Osteoblast (primary cell): ENCODE results near the gene SULT4A1. TPM values are rescaled to one million over a fixed set of nuclear protein-coding genes. Genes with fewer than 3 reads are reported as not detected.

Experiments used
- DNase-seq: peaks from one replicate; pipeline ENCODE4 v3.0.0; 2011; ENCODE audit warnings: low spot score, mixed read lengths; ENCODE audit not compliant: insufficient read length; ENCODE audit errors: missing footprints
- H2AFZ ChIP-seq: 2 replicates; pipeline ENCODE4 v1.6.0; 2011; ENCODE audit warnings: mild to moderate bottlenecking, low read length
- H3K27ac ChIP-seq: 2 replicates; pipeline ENCODE4 v1.5.1; 2011; ENCODE audit warnings: mild to moderate bottlenecking, low read depth, low read length, moderate library complexity
- H3K27me3 ChIP-seq: 2 replicates; pipeline ENCODE4 v1.6.0; 2012; ENCODE audit warnings: mild to moderate bottlenecking, control low read depth, inconsistent platforms, low read length, moderate library complexity; ENCODE audit not compliant: insufficient read depth
- H3K36me3 ChIP-seq: 2 replicates; pipeline ENCODE4 v1.5.1; 2011; ENCODE audit warnings: mild to moderate bottlenecking, low read length, control low read depth, moderate library complexity; ENCODE audit not compliant: insufficient read depth
- H3K4me1 ChIP-seq: 2 replicates; pipeline ENCODE4 v1.5.1; 2011; ENCODE audit warnings: mild to moderate bottlenecking, low read length, control low read depth, moderate library complexity; ENCODE audit not compliant: insufficient read depth
- H3K4me2 ChIP-seq: 2 replicates; pipeline ENCODE4 v1.6.0; 2011; ENCODE audit warnings: mild to moderate bottlenecking, low read length; ENCODE audit not compliant: insufficient read depth
- H3K4me3 ChIP-seq: fragments of 200-600 bp; sonication (generic); 3 replicates; pipeline ENCODE4 v1.5.1; 2012; ENCODE audit warnings: mild to moderate bottlenecking, low read length, inconsistent platforms; ENCODE audit not compliant: insufficient read depth
- H3K79me2 ChIP-seq: 2 replicates; pipeline ENCODE4 v1.6.0; 2012; ENCODE audit warnings: mild to moderate bottlenecking, low read length, control low read depth, inconsistent platforms; ENCODE audit not compliant: insufficient read depth
- H3K9me3 ChIP-seq: 2 replicates; pipeline ENCODE4 v1.5.1; 2011; ENCODE audit warnings: low read depth, low read length, control low read depth
- H4K20me1 ChIP-seq: 2 replicates; pipeline ENCODE4 v1.6.0; 2012; ENCODE audit warnings: mild to moderate bottlenecking, low read length, control low read depth; ENCODE audit not compliant: insufficient read depth
- total RNA-seq: library from RNA; depleted of rRNA; stranded (reverse); fragments of >200 nt; gene quantifications from 2 replicates; pipeline ENCODE4 v1.2.3, GENCODE V29; 2012
- TF ChIP-seq, protein P1 (sequence below): IDR thresholded peaks from 2 replicates; pipeline ENCODE4 v1.5.1; 2011; ENCODE audit warnings: mild to moderate bottlenecking, low read depth, low read length, moderate library complexity; ENCODE audit errors: extremely low read depth

The SULT4A1 gene
- total RNA-seq, 1 donor = under 0.01 TPM

DNA sequence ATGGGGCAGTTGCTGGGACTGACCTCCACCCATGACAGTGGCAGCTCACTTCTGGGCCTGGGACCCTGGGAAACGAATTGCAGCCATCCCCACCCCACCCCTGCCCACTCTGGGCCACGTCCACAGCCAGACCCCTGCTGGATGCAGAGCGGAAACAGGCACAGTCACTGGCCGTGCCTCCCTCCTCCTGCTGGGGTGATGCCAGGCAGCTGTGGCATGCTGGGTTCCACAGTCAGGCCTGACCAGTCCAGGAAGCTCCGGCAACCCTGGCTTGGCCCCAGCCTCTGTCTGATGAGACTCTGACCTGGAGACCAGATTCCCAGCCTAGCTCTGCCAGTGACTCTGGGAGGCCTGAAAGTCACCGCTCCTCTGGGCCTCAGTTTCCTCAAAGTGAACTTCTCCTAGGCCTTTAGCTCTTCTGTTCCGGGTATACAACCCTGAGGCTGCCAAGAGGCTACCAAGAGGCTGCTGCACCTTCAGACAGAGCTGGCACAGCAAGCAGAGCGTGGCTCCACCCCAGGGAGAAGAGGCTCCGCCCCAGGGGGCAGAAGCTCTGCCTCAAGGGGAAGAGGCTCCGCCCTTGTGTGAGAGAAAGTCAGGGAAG, 8.9 kb downstream of the SULT4A1 start:
- Histone ChIP-seq H3K27ac (no peak overlapping the region), H4K20me1 (no peaks in the 10 kb centered on the region), H3K4me1 (no peaks in the 10 kb centered on the region), H3K9me3 (no peaks in the 10 kb centered on the region), H3K79me2 (no peaks in the 10 kb centered on the region), H2AFZ (no peak overlapping the region), H3K4me2 (no peak overlapping the region), H3K36me3 (no peaks in the 10 kb centered on the region), H3K27me3 (peaks cover 36% of the 10 kb centered on the region), H3K4me3 (no peak overlapping the region)
- TF ChIP-seq, protein P1, sequence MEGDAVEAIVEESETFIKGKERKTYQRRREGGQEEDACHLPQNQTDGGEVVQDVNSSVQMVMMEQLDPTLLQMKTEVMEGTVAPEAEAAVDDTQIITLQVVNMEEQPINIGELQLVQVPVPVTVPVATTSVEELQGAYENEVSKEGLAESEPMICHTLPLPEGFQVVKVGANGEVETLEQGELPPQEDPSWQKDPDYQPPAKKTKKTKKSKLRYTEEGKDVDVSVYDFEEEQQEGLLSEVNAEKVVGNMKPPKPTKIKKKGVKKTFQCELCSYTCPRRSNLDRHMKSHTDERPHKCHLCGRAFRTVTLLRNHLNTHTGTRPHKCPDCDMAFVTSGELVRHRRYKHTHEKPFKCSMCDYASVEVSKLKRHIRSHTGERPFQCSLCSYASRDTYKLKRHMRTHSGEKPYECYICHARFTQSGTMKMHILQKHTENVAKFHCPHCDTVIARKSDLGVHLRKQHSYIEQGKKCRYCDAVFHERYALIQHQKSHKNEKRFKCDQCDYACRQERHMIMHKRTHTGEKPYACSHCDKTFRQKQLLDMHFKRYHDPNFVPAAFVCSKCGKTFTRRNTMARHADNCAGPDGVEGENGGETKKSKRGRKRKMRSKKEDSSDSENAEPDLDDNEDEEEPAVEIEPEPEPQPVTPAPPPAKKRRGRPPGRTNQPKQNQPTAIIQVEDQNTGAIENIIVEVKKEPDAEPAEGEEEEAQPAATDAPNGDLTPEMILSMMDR = no peak
- peak; percentile 65 for DNase-seq

DNA sequence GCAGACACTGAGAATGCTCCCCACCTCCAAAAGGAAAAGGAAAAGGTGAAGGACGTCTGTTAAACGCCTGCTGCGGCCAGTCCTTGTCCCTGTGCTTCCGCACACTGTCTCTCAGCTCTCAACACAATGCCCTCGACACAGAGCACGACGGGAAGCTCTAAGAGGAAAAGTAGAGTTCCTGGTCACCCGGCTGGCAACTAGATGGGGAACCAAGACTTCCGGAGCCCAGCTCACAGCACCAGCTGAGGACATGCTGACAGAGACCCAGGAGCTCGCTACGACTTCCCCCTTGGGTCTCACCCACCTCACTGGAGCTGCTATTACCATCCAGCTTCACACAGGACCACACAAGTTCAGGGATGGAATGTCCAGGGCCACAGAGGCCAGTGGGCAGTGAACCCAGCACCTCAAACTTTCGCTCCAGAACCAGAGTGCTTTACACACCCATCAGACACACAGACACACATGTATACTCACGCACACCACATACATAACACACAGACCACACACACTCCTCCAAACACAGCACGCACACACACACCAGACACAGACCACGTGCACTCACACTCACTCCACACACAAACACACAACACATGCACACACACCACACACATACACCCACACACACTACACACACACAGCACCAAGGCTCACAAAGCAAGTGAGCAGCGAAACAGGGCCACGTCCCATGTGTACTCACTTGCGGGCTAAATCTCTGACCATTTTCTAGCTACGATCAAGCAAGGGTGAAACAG, 9.6 kb downstream of the SULT4A1 start:
- TF ChIP-seq, protein P1 = no peak
- no peaks in the 10 kb centered on the region for H4K20me1 ChIP-seq

DNA sequence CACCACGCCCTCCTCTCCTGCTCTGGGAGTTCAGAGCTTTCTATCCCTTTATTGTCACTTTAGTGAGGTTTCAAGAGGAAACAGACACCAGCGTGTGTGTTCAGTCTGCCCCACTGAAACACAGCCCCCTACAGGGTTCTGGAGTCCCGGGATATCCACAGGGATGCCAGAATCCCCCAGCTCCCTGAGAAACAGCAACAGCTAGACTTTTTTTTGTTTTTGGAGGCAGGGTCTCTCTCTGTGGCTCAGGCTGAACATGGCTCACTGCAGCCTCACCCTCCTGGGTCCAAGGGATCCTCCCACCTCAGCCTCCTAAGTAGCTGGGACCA, 10.4 kb downstream of the SULT4A1 start:
- Histone ChIP-seq H2AFZ (no peak overlapping the region), H3K79me2 (no peaks in the 10 kb centered on the region), H3K36me3 (no peaks in the 10 kb centered on the region), H3K4me2 (no peak overlapping the region), H4K20me1 (no peaks in the 10 kb centered on the region), H3K27ac (no peak overlapping the region), H3K27me3 (peaks cover 34% of the 10 kb centered on the region), H3K9me3 (no peaks in the 10 kb centered on the region), H3K4me3 (no peak overlapping the region), H3K4me1 (no peaks in the 10 kb centered on the region)
- DNase-seq = no peak
- TF ChIP-seq, protein P1 = no peak

More for the DNA sequence above, 9.6 kb downstream of the SULT4A1 start:
- Histone ChIP-seq H3K4me1 (no peaks in the 10 kb centered on the region), H3K79me2 (no peaks in the 10 kb centered on the region), H3K27ac (no peak overlapping the region), H3K4me2 (no peak overlapping the region), H2AFZ (no peak overlapping the region), H3K9me3 (no peaks in the 10 kb centered on the region), H3K36me3 (no peaks in the 10 kb centered on the region), H3K4me3 (no peak overlapping the region), H3K27me3 (peaks cover 36% of the 10 kb centered on the region)
- DNase-seq = no peak
